ENCODE data around the gene MAST3. TPM values are rescaled to one million over a fixed set of nuclear protein-coding genes. Genes with fewer than 3 reads are reported as not detected.
"Not testable (repeated sequence)": the region's sequence is repeated elsewhere in the genome, so short reads cannot be mapped to it uniquely, and the experiment has no call there.

Gene MAST3
- total RNA-seq, 1 donor from 2014 or later = 10.7 TPM

GRCh38 chr19:18155095-18156087 is 57.8 kb downstream of the MAST3 start:
- Mint-ChIP-seq H3K4me1 (ENCODE audit: low read depth) (peaks cover 11% of the 10 kb centered on the region), H3K27me3 (no peaks in the 10 kb centered on the region), H3K9me3 (ENCODE audit: low read depth) (no peaks in the 10 kb centered on the region), H3K27ac (no peak overlapping the region), H3K4me3 (ENCODE audit: low read depth) (no peak overlapping the region), H3K36me3 (ENCODE audit: insufficient read depth) (peaks cover 4% of the 10 kb centered on the region)
- TF ChIP-seq CTCF (IDR thresholded peaks at IDR 0.05; ENCODE audit: unreplicated experiment) = no peak
- no peak for DNase-seq (ENCODE audit: low spot score, unreplicated experiment)

DNA sequence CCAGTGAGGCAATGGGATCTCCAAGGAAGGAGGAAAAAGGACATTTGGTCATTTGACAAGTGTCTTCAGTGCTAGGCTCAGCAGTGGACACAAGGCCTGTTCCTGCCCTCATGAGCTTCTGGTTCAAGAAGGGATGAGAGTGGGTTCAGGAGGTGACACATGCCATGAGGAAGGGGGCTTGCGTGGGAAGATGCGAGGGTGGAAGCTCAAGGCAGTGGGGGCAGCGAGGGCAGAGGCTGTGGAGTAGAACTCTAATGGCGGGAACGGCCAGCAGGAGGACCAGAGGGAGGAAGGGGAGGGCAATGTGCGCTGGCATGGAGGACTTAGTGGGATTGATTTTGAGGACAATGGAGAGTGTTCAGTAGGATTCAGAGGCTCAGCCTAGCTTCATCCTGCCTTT is 58.7 kb downstream of the MAST3 start:
- H3K36me3 Mint-ChIP-seq (ENCODE audit: insufficient read depth) = peaks cover 5% of the 10 kb centered on the region
- H3K9me3 Mint-ChIP-seq (ENCODE audit: low read depth) = no peaks in the 10 kb centered on the region
- no peak for DNase-seq (ENCODE audit: low spot score, unreplicated experiment)
- H3K4me3 Mint-ChIP-seq (ENCODE audit: low read depth) = no peak overlapping the region
- H3K27ac Mint-ChIP-seq = no peak overlapping the region
- peaks cover 11% of the 10 kb centered on the region for H3K4me1 Mint-ChIP-seq (ENCODE audit: low read depth)
- TF ChIP-seq CTCF (IDR thresholded peaks at IDR 0.05; ENCODE audit: unreplicated experiment) = no peak
- H3K27me3 Mint-ChIP-seq = no peaks in the 10 kb centered on the region

- no peaks in the 10 kb centered on the region for H3K27me3 Mint-ChIP-seq
- no peak overlapping the region for H3K27ac Mint-ChIP-seq
- no peak overlapping the region for H3K4me3 Mint-ChIP-seq (ENCODE audit: low read depth)
- TF ChIP-seq CTCF (IDR thresholded peaks at IDR 0.05; ENCODE audit: unreplicated experiment) = no peak
- no peak for DNase-seq (ENCODE audit: low spot score, unreplicated experiment)
- H3K36me3 Mint-ChIP-seq (ENCODE audit: insufficient read depth) = peaks cover 5% of the 10 kb centered on the region
- peaks cover 11% of the 10 kb centered on the region for H3K4me1 Mint-ChIP-seq (ENCODE audit: low read depth)
- no peaks in the 10 kb centered on the region for H3K9me3 Mint-ChIP-seq (ENCODE audit: low read depth)
Measured at GRCh38 chr19:18156841-18157464, 59.4 kb downstream of the MAST3 start.

DNA sequence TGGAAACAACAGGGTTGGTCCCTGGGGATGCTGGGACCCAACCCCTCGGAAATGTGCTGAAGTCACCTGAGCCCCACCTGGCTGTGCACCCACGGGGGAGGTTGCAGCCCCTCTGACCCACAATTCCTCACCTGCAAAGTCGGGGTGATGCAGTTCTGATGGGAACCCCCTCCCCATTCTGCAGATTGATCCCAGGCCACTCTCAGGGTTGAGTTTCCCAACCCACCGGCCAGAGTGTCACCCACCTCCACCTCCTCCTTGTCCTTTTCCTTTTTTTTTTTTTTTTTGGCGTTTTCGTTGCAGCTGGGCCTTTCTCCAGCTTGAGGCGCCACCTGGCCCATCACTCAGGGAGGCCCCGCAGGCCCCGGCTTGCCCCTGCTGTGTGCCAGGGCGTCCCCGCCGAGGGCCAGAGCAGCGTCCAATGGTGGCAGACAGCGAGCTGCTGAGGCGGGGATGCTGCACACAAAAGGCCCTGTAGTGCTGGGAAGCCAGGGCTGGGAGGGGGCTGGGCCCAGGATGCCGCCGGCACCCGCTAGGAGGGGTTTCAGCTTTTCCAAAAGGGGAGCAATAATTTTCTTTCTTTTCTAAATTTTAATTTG is 60.0 kb downstream of the MAST3 start:
- H3K36me3 Mint-ChIP-seq (ENCODE audit: insufficient read depth) = peaks cover 6% of the 10 kb centered on the region
- no peak overlapping the region for H3K27ac Mint-ChIP-seq
- DNase-seq (ENCODE audit: low spot score, unreplicated experiment) = no peak
- H3K27me3 Mint-ChIP-seq = no peaks in the 10 kb centered on the region
- no peaks in the 10 kb centered on the region for H3K9me3 Mint-ChIP-seq (ENCODE audit: low read depth)
- H3K4me3 Mint-ChIP-seq (ENCODE audit: low read depth) = no peak overlapping the region
- TF ChIP-seq CTCF (IDR thresholded peaks at IDR 0.05; ENCODE audit: unreplicated experiment) = no peak
- H3K4me1 Mint-ChIP-seq (ENCODE audit: low read depth) = peaks cover 9% of the 10 kb centered on the region

DNA sequence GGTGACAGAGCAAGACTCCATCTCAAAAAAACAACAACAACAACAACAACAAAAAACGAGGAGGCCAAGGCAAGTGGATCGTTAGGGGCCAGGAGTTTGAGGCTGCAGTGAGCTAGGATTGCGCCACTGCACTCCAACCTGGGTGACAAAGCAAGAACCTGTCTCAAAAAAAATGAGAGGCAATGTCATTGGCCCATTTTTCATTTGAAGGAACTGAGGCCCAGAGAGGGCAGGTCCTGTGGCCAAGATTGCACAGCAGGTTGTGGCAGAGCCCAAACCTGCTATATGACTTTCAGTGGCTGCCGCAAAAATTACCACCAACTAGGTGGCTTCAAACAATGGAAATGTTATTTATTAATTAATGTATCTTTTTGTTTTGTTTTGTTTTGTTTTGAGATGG is 60.9 kb downstream of the MAST3 start:
- Mint-ChIP-seq H3K9me3 (ENCODE audit: low read depth) (no peaks in the 10 kb centered on the region), H3K27me3 (no peaks in the 10 kb centered on the region), H3K27ac (no peak overlapping the region), H3K4me3 (ENCODE audit: low read depth) (no peak overlapping the region), H3K36me3 (ENCODE audit: insufficient read depth) (peaks cover 9% of the 10 kb centered on the region), H3K4me1 (ENCODE audit: low read depth) (peaks cover 9% of the 10 kb centered on the region)
- TF ChIP-seq CTCF (IDR thresholded peaks at IDR 0.05; ENCODE audit: unreplicated experiment) = no peak
- no peak for DNase-seq (ENCODE audit: low spot score, unreplicated experiment)

DNA sequence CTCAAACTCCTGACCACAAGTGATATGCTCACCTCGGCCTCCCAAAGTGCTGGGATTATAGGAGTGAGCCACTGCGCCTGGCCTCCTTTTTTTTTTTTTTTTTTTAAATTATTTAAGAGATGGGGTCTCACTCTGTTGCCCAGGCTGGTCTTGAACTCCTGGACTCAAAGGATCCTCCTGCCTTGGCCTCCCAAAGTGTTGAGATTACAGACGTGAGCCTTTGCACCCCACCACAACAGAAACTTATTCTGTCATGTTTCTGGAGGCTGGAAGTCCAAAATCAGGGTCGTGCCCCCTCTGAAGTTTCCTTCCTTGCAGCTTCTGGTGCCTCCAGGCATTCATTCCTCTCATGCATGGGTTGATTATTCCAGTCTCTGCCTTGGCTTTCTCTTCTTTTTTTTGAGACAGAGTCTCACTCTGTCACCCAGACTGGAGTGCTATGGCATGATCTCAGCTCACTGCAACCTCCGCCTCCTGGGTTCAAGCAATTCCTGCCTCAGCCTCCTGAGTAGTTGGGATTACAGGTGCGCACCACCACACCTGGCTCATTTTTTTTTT is 61.6 kb downstream of the MAST3 start:
- H3K27me3 Mint-ChIP-seq; H3K27ac Mint-ChIP-seq; H3K4me1 Mint-ChIP-seq (ENCODE audit: low read depth); H3K4me3 Mint-ChIP-seq (ENCODE audit: low read depth); DNase-seq (ENCODE audit: low spot score, unreplicated experiment); H3K9me3 Mint-ChIP-seq (ENCODE audit: low read depth): not testable (repeated sequence)
- peaks cover 12% of the 10 kb centered on the region for H3K36me3 Mint-ChIP-seq (ENCODE audit: insufficient read depth)
